Activated T-cell treated with anti-CD3 and anti-CD28 coated beads, Interleukin-2, amount 50 U/mL, for 24 hours (primary cell): ENCODE data around the gene SPOCK1.
"Not testable (repeated sequence)": the region's sequence is repeated elsewhere in the genome, so short reads cannot be mapped to it uniquely, and the experiment has no call there.

Experiments
- DNase-seq: peaks from one replicate; pipeline ENCODE4 v3.0.0-alpha.2; 2020
- H3K27ac Mint-ChIP-seq: 2 replicates; pipeline ENCODE4 v1.8.0; 2020; ENCODE audit warnings: mild to moderate bottlenecking, mixed read lengths
- H3K27me3 Mint-ChIP-seq: 2 replicates; pipeline ENCODE4 v1.8.0; 2020; ENCODE audit warnings: mixed read lengths
- H3K36me3 Mint-ChIP-seq: 2 replicates; pipeline ENCODE4 v1.8.0; 2020; ENCODE audit warnings: low read depth, mixed read lengths
- H3K4me1 Mint-ChIP-seq: 2 replicates; pipeline ENCODE4 v1.8.0; 2020; ENCODE audit warnings: low read depth, mixed read lengths
- H3K4me3 Mint-ChIP-seq: 2 replicates; pipeline ENCODE4 v1.8.0; 2020; ENCODE audit warnings: mild to moderate bottlenecking, moderate library complexity, mixed read lengths
- H3K9me3 Mint-ChIP-seq: 2 replicates; pipeline ENCODE4 v1.8.0; 2020; ENCODE audit warnings: mixed read lengths

The SPOCK1 gene

GRCh38 chr5:137403869-137404268 lies 95.3 kb downstream of the SPOCK1 start:
- Mint-ChIP-seq H3K27ac (no peak overlapping the region), H3K36me3 (no peaks in the 10 kb centered on the region), H3K4me3 (no peak overlapping the region), H3K27me3 (peaks cover 4% of the 10 kb centered on the region), H3K9me3 (no peaks in the 10 kb centered on the region), H3K4me1 (no peaks in the 10 kb centered on the region)
- no peak for DNase-seq

GRCh38 chr5:137402436-137403187 lies 96.5 kb downstream of the SPOCK1 start:
- DNase-seq, result no peak
- Mint-ChIP-seq H3K27ac (no peak overlapping the region), H3K4me1 (no peaks in the 10 kb centered on the region), H3K9me3 (no peaks in the 10 kb centered on the region), H3K4me3 (no peak overlapping the region), H3K27me3 (peaks cover 4% of the 10 kb centered on the region), H3K36me3 (no peaks in the 10 kb centered on the region)

GRCh38 chr5:137401946-137402345 lies 97.2 kb downstream of the SPOCK1 start:
- Mint-ChIP-seq H3K36me3 (no peaks in the 10 kb centered on the region), H3K9me3 (no peaks in the 10 kb centered on the region), H3K4me3 (no peak overlapping the region), H3K27ac (no peak overlapping the region), H3K4me1 (no peaks in the 10 kb centered on the region), H3K27me3 (peaks cover 4% of the 10 kb centered on the region)
- no peak for DNase-seq

- Mint-ChIP-seq H3K4me1 (no peaks in the 10 kb centered on the region), H3K27ac (no peak overlapping the region), H3K36me3 (no peaks in the 10 kb centered on the region), H3K27me3 (peaks cover 4% of the 10 kb centered on the region), H3K9me3 (no peaks in the 10 kb centered on the region), H3K4me3 (no peak overlapping the region)
- no peak for DNase-seq
These were observed 98.6 kb downstream of the SPOCK1 start for GRCh38 chr5:137400571-137400970.

- Mint-ChIP-seq H3K4me3 (no peak overlapping the region), H3K36me3 (no peaks in the 10 kb centered on the region), H3K27ac (no peak overlapping the region), H3K4me1 (no peaks in the 10 kb centered on the region), H3K9me3 (no peaks in the 10 kb centered on the region), H3K27me3 (peaks cover 4% of the 10 kb centered on the region)
- DNase-seq, result no peak
These were observed 99.2 kb downstream of the SPOCK1 start for GRCh38 chr5:137399911-137400310.

GRCh38 chr5:137398751-137399150 lies 100.4 kb downstream of the SPOCK1 start:
- Mint-ChIP-seq H3K27me3 (peaks cover 4% of the 10 kb centered on the region), H3K27ac (no peak overlapping the region), H3K4me3 (no peak overlapping the region), H3K9me3 (no peaks in the 10 kb centered on the region), H3K4me1 (no peaks in the 10 kb centered on the region), H3K36me3 (no peaks in the 10 kb centered on the region)
- DNase-seq, result no peak

- no peak overlapping the region for H3K4me3 Mint-ChIP-seq
- no peaks in the 10 kb centered on the region for H3K9me3 Mint-ChIP-seq
- no peaks in the 10 kb centered on the region for H3K36me3 Mint-ChIP-seq
- no peaks in the 10 kb centered on the region for H3K4me1 Mint-ChIP-seq
- H3K27me3 Mint-ChIP-seq, result peaks cover 4% of the 10 kb centered on the region
- no peak for DNase-seq
- H3K27ac Mint-ChIP-seq, result no peak overlapping the region
These were observed 101.0 kb downstream of the SPOCK1 start for GRCh38 chr5:137398154-137398553.

GRCh38 chr5:137395011-137395755 lies 103.9 kb downstream of the SPOCK1 start:
- no peak overlapping the region for H3K4me3 Mint-ChIP-seq
- peaks cover 7% of the 10 kb centered on the region for H3K27me3 Mint-ChIP-seq
- H3K9me3 Mint-ChIP-seq, result no peaks in the 10 kb centered on the region
- H3K27ac Mint-ChIP-seq, result no peak overlapping the region
- no peaks in the 10 kb centered on the region for H3K4me1 Mint-ChIP-seq
- no peak for DNase-seq
- H3K36me3 Mint-ChIP-seq, result no peaks in the 10 kb centered on the region

GRCh38 chr5:137394380-137394779 lies 104.7 kb downstream of the SPOCK1 start:
- no peaks in the 10 kb centered on the region for H3K36me3 Mint-ChIP-seq
- no peak for DNase-seq
- H3K27ac Mint-ChIP-seq, result no peak overlapping the region
- H3K9me3 Mint-ChIP-seq, result no peaks in the 10 kb centered on the region
- H3K4me3 Mint-ChIP-seq, result no peak overlapping the region
- no peaks in the 10 kb centered on the region for H3K4me1 Mint-ChIP-seq
- peaks cover 7% of the 10 kb centered on the region for H3K27me3 Mint-ChIP-seq

GRCh38 chr5:137393196-137393993 lies 105.7 kb downstream of the SPOCK1 start:
- no peaks in the 10 kb centered on the region for H3K36me3 Mint-ChIP-seq
- DNase-seq, result no peak
- no peaks in the 10 kb centered on the region for H3K4me1 Mint-ChIP-seq
- no peak overlapping the region for H3K4me3 Mint-ChIP-seq
- no peak overlapping the region for H3K27ac Mint-ChIP-seq
- peaks cover 7% of the 10 kb centered on the region for H3K27me3 Mint-ChIP-seq
- H3K9me3 Mint-ChIP-seq, result no peaks in the 10 kb centered on the region

GRCh38 chr5:137392261-137392660 lies 106.9 kb downstream of the SPOCK1 start:
- Mint-ChIP-seq H3K9me3 (no peaks in the 10 kb centered on the region), H3K27ac (no peak overlapping the region), H3K4me1 (no peaks in the 10 kb centered on the region), H3K36me3 (no peaks in the 10 kb centered on the region), H3K27me3 (peaks cover 7% of the 10 kb centered on the region), H3K4me3 (no peak overlapping the region)
- DNase-seq, result no peak

- H3K27me3 Mint-ChIP-seq, H3K9me3 Mint-ChIP-seq, DNase-seq, H3K27ac Mint-ChIP-seq, H3K4me1 Mint-ChIP-seq, H3K4me3 Mint-ChIP-seq, H3K36me3 Mint-ChIP-seq: not testable (repeated sequence)
These were observed 108.1 kb downstream of the SPOCK1 start for GRCh38 chr5:137391044-137391443.

GRCh38 chr5:137389042-137389441 lies 110.1 kb downstream of the SPOCK1 start:
- no peaks in the 10 kb centered on the region for H3K36me3 Mint-ChIP-seq
- H3K9me3 Mint-ChIP-seq, result no peaks in the 10 kb centered on the region
- no peak overlapping the region for H3K27ac Mint-ChIP-seq
- H3K27me3 Mint-ChIP-seq, result peaks cover 7% of the 10 kb centered on the region
- H3K4me1 Mint-ChIP-seq, result no peaks in the 10 kb centered on the region
- H3K4me3 Mint-ChIP-seq, result no peak overlapping the region
- no peak for DNase-seq

- no peak for DNase-seq
- Mint-ChIP-seq H3K4me1 (no peaks in the 10 kb centered on the region), H3K27ac (no peak overlapping the region), H3K36me3 (no peaks in the 10 kb centered on the region), H3K27me3 (no peaks in the 10 kb centered on the region), H3K4me3 (no peak overlapping the region), H3K9me3 (peaks cover 10% of the 10 kb centered on the region)
These were observed 114.1 kb downstream of the SPOCK1 start for GRCh38 chr5:137385064-137385463.

GRCh38 chr5:137383909-137384308 lies 115.2 kb downstream of the SPOCK1 start:
- DNase-seq, result no peak
- Mint-ChIP-seq H3K27me3 (no peaks in the 10 kb centered on the region), H3K27ac (no peak overlapping the region), H3K36me3 (no peaks in the 10 kb centered on the region), H3K4me3 (no peak overlapping the region), H3K4me1 (no peaks in the 10 kb centered on the region), H3K9me3 (peaks cover 10% of the 10 kb centered on the region)
